Left colon (tissue), 2 donors: ENCODE results near the gene CACNA2D3. TPM values are rescaled to one million over a fixed set of nuclear protein-coding genes. Genes with fewer than 3 reads are reported as not detected.

ENCODE experiments used
- ATAC-seq: fragments of 200-7000 bp; cut with Tn5 transposase; one replicate; pipeline ENCODE4 v1.9.1; 2020; ENCODE audit warnings: mild to moderate bottlenecking, moderate library complexity
- DNase-seq, 2 donors: peaks; one replicate each; pipeline ENCODE4 v3.0.0-alpha.2; 2020
- intact Hi-C, 2 donors: fragments of 100-400 bp; cut with DNase I in 1 of 2; cut with micrococcal nuclease in 1 of 2; formaldehyde crosslinking; loops; one replicate each; pipeline versions ENCODE4 v1.11.2 to v1.14.0; 2022; cut with DNase I, micrococcal nuclease
- total RNA-seq, 2 donors: library from RNA; stranded (reverse); fragmentation: NEBNext Ultra II Directional; extraction: Animal tissue kit (Norgen Biotek cat#: 25700); gene quantifications; one replicate each; pipeline ENCODE4 v1.2.1, GENCODE V29; 2021
- donor health status: DM: no; HTN: no; CAD: no.
- donor health status: DM: yes; HTN: yes; CAD: no.

Gene CACNA2D3
- total RNA-seq, 2 donors from 2014 or later: 0.24 to 0.64 TPM

DNA sequence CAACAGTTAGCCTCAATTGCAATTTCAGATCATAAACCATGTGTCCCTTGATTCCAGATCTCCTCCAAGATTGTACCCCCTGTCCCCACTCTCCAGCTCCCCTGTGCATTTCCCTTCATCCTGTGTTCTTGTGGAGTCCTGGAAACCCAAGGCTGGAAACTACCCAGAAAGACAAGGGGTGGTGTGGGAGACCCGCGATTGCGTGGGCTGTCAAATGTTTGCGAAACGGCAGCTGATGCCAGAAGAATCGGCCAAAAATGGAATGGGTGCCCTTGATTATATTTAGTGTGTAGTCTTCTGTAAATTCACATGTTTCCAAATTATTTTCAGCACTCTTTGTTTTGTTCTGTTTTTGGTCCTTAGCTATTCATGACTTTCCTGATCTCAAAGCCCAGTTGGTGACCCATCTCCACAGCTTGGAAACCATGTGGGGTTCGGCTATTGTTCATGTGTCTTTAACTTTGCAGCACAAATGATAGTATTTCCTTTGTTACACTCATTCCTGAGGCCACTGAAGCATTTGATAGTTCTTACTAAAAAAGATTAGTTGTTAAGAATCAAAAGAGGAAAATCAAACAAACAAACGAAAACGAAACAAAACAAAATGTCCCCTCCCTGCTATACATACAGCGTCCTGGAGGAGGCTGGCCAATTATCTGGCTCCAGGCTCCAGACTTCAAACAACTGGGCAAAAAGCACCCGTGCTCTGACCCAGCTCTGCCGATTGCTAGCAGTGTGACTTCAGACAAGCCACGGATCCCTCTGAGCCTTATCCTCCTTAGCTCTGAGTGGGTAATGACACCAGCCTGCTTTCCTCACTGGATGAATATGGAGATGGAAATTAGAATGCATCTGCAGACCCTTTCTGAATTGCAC lies 120.9 kb downstream of the CACNA2D3 start:
- ATAC-seq (peak; percentile 78), DNase-seq (peak in 1 of 2 donors; percentile 12)
- intact Hi-C loops: no loop called here

DNA sequence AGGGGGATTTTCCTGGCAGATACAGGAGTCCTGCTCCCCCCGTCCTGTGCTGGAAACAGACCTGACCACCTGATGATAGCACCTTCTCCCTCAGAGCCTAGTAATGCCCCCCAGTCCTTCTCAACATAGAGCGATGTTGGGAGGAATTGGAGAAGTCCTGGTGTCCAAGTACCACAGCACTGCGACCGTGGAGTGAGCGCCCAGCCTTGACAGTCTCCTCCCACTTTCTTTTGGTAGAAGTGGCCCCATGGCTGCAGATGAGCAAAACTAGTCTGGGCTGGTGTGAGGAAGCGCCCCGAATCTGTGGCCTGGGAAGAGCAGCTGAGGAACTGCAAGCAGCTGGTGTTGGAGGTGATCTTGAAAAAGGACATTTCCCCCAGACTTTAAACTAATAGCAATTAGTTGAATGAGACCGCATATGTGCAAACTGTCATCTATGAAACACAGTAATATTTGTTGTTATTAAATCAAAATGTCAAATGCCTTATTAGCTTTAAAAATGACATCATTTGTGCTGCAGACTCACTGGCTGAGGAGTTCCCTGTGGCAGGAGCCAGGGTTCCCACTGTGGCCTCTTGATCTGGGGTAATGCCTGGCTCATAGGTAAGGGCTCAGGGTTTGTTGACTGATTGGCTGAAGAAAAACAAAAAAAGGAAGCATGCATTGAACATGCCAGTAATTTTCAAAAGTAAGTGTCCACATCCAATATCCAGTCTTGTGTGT lies 121.8 kb downstream of the CACNA2D3 start:
- ATAC-seq (no peak), DNase-seq (no peak)
- intact Hi-C loops: no loop called here

DNA sequence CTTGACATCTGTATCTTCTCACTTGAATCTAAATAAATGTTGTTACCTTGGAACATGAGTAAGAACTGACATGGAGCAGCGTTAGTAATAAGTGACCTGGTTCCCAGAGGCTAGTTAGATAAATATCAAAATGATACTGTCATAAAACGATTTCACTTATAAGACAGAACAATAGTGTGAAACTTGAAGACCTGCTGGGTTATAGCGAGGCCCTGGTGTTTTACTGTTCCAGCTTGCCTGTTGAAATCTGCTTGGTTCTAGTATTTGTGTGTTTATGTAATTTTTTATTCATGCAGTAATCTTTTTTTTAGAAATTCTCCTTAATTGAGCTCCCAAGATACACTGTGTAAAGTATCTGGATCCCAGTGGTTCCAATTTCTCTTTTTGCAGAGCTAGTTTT lies 129.4 kb downstream of the CACNA2D3 start:
- intact Hi-C loops: no loop called here
- no peak for ATAC-seq

DNA sequence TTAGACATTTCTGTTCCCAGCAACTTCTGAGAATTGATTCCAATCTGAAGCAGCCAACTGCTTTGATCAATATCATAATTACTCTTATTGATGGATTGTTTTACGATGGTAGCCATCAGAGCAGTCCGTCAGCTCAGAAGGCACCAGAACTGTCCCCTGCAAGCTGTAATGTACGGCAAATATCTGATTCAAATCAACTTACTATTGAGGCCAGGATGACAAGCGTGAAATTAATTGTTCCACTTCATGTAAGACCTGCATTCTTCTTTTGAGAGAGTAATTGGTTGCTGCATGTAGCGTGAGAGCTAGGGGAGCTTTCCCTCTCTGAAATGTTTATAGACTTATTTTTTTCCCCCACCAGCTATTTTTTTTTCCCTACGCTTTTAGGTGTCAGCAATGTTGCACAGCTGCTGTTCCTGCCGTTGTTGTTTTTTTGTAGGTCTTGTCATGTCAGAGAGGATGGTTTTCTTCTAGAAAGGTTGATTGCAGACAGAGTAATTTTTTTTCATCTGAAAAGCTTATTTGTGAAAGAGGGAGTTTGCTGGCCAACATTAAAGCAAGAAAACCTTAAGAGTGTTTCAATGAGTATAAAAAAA lies 134.9 kb downstream of the CACNA2D3 start:
- intact Hi-C loops: no loop called here
- DNase-seq: no peak
- no peak for ATAC-seq

More for the DNA sequence above, 129.4 kb downstream of the CACNA2D3 start:
- no peak for DNase-seq

DNA sequence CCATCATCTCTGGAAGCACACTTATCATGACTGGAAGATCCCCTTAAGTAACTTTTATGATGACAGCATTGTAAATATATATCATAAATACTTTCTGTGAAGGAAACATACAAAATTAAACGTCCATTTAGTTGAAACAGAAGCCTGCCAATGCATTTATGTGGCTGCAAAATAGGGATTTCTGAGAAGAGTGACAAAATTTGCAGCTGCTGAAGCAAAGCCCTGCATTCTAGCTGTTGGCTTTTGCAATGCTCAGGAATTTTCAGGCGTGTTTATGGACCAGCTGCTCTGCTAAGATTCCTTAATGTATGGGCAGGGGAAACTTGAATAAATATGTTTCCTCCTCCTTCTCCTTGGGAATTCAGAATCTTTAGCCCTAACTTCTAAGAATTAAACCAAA lies 137.3 kb downstream of the CACNA2D3 start:
- DNase-seq (no peak), ATAC-seq (no peak)
- intact Hi-C loops: no loop called here

DNA sequence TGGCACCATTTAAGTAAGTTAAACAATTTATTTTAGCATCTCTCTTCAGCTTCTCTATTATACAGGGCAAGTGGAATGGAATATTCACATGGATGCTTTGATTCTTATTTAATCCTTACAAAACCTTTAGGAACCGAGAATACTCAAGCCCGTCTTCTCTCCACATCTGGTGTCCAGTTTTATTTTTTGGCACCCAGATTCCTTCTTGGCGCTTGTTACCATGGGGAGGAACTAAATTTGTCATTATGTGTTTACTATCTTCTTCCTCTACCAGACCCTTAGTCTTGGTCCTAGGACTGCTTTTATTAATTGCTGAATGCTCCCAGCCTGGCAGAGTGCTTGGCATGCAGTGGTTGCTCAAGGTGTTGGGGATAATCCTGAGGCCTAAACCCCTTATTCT lies 138.8 kb downstream of the CACNA2D3 start:
- intact Hi-C loops: no loop called here
- ATAC-seq (no peak), DNase-seq (no peak)

DNA sequence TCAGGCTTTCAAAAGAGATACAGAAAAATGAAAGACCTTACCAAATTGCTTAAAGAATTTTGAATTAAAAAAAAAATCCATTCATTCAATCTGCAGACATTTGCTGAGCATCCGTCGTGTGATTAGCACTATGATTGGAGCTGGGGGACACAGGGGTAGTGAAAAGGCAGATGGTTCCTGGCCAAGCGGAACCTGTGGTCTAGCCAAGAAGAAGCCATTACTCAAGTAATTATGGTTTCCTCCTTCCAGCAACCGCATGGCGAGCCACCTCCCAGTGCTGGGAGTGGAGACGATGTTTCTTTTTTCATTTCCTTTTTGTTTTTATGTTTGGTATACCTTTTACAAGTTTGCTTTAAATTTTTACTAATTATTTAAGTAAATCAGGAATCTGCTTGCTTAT lies 140.2 kb downstream of the CACNA2D3 start:
- no peak for ATAC-seq
- no peak for DNase-seq
- intact Hi-C loops: no loop called here

DNA sequence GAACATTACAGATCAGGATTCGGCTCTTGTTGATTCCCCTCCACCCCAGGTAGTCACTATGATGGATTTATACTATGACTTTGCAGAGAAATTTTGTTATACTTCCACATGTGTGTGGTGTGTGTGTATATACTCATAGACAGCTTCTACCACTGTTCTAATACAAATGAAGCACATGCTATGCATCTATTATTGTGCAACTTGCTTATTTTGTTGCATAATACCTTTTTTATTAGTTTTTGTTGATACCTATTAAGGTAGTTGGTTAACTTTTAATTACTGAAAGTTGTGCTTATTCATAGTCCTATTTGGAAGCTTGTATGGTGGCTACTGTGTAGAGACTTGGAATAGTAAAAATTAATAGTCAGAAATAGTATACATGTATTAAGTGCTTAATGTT lies 140.6 kb downstream of the CACNA2D3 start:
- intact Hi-C loops: no loop called here
- ATAC-seq (no peak), DNase-seq (no peak)

DNA sequence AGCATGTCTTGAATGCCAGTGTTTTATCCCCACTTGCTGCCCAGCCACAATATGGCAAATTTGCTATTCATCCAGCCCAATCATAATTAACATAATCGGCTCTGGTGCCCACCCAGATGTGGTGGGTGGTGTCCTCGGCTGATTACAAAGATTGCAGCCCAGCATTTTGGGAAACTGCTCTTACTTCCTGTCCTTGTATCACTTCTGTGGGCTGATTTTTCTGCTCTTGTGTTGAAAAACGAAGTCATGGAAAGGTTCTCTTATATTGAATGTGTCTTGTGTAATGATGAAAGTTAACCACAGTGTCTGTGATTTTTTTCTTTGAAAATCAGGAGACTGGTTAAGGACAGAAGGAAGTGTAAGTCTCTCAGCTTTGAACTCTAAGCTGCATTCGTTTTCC lies 141.7 kb downstream of the CACNA2D3 start:
- intact Hi-C loops: no loop called here
- ATAC-seq (no peak), DNase-seq (no peak)

DNA sequence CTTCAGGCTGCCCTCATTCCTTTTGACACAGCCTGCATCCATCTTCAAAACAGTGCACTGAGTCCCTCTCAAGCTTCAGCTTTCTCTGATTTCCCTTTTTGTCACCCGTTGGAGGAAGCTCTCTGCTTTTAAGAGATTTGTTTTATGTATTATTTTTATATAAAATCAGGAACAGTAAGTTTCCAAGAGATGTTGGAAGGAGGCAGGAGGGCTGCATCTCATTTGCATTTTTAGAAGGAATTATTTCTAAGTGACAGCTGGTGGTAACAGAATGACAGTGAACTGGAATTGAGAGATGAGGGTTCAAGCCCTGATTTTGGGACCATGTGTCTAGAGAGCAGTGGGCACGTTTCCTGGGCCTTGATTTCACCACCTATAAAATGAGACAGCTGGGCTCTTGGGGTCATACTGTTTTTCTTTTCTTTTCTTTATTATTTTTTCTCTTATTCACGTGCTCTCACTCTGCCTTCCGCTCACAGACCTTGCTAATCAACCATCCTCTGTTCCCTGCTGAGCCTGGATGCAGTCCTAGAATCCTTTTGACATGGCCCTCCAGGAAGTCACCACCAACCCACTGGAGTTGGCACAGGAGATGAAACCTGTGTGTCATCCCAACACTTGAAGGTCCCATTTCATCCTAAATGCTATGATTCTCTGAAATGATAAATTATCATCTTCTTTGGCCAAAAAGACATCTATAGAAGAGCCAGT lies 148.6 kb downstream of the CACNA2D3 start:
- DNase-seq (no peak), ATAC-seq (no peak)
- intact Hi-C loops: no loop called here

DNA sequence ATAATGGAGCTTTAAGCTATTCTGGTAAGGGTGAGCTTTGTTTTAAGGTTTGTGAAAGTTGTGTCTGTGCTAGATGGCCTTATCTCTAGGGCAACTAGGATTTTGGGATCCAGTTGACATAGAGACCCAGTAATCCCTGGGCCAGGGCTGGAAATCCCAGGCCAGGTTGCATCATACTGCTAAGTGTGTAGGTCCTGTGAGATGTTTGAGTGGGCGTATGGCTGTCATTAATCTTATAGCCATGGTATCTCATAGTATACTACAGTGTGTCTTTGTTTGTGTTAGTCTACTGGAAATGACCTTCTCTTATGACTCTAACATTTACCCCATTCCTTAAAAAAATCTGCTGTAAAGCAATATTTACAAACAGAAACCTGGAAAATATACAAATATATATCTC lies 151.4 kb downstream of the CACNA2D3 start:
- ATAC-seq (no peak), DNase-seq (no peak)
- intact Hi-C loops: no loop called here

DNA sequence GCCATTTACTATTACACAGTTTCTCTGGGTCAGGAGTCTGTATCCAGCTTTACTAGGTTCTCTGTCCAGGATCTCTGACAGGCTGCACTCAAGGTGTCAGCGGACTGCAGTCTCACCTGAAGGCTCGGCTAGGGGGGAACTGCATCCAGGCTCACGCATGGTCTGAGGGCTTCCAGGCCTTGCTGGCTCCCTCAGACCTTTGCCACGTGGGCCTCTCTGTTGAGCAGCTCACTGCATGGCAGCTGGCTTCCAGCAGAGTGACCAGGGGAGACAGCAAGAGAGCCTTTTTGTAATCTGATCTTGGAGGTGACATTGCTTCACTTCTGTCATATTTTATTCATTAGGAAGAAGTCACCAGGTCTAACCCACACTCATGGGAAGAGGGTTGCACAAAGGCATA lies 152.3 kb downstream of the CACNA2D3 start:
- ATAC-seq: no peak

DNA sequence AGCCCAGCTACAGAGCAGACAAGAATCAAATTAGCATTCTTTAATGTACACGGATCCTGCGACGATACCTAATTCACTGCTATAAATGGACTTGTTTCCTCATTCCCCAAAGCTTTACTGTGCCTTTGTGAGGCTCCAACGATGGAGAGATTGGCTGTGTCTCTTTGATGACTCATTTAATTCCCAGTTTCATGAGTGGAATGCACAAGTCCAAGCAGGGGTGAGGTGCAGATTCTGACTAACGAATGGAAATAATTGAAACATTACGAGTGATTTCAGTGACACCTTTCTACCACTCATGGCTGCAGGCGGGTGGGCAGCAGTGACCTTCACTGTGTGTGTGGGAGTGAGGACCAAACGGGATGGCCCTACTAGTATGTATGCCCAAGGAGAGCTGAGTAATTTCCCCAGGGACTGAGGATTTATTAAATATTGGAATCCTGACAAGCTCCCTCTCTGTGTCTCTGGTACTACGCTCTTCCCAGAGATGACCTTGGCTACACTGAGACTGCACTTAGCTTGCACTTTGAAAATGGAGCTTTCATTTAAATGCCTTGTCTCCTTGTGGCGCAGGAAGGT lies 156.7 kb downstream of the CACNA2D3 start:
- no peak for DNase-seq
- intact Hi-C loops: no loop called here
- ATAC-seq: no peak

More for the DNA sequence above, 152.3 kb downstream of the CACNA2D3 start:
- DNase-seq: no peak
- intact Hi-C loops: no loop called here

DNA sequence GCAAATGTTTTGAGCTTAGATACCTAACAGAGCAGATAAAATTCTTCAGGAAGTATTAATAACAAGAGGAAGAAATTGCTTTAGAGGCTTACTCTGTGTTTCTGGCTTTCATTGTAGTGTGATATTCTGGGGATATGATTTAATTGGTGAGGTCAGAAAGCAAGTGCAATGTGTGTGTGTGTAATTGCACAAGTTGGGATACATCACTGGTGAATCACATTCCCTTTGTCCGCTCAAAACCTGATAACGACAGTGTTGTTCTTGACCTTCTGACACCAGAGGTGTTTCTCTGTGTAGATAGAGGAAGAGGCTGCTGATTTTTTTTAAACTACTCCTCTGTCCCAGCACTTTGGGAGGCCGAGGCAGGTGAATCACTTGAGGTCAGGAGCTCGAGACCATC lies 161.1 kb downstream of the CACNA2D3 start:
- no peak for ATAC-seq
- intact Hi-C loops: no loop called here
- DNase-seq: no peak

DNA sequence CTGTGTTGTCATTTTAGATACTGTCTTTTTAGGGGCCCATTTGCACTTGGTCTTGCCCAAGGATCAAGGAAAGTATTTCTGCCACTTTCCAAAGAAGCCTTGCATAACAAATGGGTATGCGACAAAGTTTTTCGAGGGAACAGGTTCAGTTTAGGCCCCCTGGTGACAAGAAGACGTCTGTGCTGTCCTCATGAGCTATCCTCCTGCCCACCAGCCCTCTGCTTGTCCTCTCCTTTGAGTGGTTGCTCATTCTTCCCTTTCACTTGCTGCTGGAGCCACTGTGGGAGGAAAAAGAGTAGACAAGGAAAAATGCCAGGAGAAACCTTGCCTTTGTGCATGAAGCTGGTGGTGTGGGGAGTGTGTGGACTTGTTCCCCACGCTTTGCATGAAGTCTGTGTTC lies 171.9 kb downstream of the CACNA2D3 start:
- intact Hi-C loops: no loop called here
- DNase-seq: no peak
- ATAC-seq: no peak

DNA sequence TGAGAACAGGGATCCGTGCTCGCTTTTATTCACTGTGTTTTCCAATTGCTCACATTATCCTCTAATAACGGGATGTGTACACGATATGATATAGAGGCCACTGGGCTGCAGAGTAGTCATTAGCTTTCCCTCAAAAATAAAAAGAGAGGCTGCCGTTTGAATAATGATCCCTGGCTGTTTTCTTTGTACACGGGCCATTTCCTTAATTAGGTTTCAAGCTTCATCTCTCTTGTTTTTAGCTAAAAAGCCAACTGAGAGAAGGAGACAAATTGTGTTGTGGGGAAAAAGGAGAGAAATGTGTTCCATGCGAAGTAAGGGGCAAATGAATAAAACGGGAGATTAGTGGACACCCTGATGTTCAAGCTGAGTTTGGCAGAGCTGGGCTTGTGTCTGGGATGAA lies 174.2 kb downstream of the CACNA2D3 start:
- intact Hi-C loops: no loop called here
- ATAC-seq (no peak), DNase-seq (no peak)

DNA sequence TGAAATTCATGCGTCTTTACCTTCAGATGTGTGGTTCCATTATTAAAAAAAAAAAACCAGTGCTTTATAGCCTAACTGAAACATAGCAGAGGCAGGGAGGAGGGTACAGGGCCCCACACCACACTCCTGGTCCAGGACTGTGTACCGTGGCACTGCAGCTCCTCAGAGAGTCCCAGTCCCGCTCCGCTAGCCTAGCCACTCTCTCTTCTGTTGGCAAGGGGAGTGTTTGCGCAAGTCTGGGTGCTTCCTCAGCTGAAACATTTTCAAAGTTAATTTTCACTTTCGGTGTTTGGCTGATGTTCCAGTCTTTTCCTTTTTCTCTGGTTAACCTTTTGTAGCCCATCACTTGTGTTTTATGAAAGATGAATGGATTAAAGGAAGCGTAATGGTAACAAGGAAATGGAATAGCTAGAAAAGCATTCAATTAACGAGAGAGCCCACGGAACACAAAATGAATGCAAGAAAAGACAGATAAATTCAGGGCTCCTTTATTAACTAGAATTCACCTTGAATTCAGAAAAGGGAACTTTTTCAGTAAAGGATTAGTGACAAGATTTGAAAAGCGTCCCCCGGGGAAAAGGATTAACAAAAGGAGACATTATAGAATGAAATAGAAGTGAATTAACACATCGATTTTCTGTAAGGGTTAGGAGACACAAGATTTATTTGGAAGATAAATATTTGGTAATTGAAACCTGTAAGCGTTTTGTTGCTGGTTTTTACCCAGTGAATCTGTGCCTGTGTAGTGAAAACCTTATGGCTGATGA lies 177.0 kb downstream of the CACNA2D3 start:
- no peak for ATAC-seq
- intact Hi-C loops: no loop called here

More for the DNA sequence above, 177.0 kb downstream of the CACNA2D3 start:
- no peak for DNase-seq
